Stimulated activated effector memory CD8-positive, alpha-beta T cell treated with anti-CD3 and anti-CD28 coated beads, Interleukin-12 subunit alpha, Interleukin-12 subunit beta, amount 100 ng/mL, for 72 hours (primary cell): ENCODE data around the gene NBPF15.
"Not testable (repeated sequence)": the region's sequence is repeated elsewhere in the genome, so short reads cannot be mapped to it uniquely, and the experiment has no call there.

Experiments
- ATAC-seq: fragments of 150-1000 bp; cut with Tn5 transposase; 2 replicates; pipeline ENCODE4 v1.10.0; 2021
- DNase-seq, 2 donors: peaks; one replicate each; pipeline ENCODE4 v3.0.0; 2021 to 2022; ENCODE audit warnings: low spot score in 2 of 2
- H3K27ac Mint-ChIP-seq: one replicate; pipeline ENCODE4 v1.8.0; 2022; ENCODE audit warnings: mild to moderate bottlenecking, mixed read lengths
- H3K36me3 Mint-ChIP-seq: one replicate; pipeline ENCODE4 v1.8.0; 2022; ENCODE audit warnings: mild to moderate bottlenecking, mixed read lengths
- H3K4me1 Mint-ChIP-seq: one replicate; pipeline ENCODE4 v1.8.0; 2022; ENCODE audit warnings: mixed read lengths
- H3K4me3 Mint-ChIP-seq: one replicate; pipeline ENCODE4 v1.8.0; 2022; ENCODE audit warnings: mild to moderate bottlenecking, mixed read lengths
- H3K9me3 Mint-ChIP-seq: one replicate; pipeline ENCODE4 v1.8.0; 2022; ENCODE audit warnings: mixed read lengths

NBPF15 gene, protein sequence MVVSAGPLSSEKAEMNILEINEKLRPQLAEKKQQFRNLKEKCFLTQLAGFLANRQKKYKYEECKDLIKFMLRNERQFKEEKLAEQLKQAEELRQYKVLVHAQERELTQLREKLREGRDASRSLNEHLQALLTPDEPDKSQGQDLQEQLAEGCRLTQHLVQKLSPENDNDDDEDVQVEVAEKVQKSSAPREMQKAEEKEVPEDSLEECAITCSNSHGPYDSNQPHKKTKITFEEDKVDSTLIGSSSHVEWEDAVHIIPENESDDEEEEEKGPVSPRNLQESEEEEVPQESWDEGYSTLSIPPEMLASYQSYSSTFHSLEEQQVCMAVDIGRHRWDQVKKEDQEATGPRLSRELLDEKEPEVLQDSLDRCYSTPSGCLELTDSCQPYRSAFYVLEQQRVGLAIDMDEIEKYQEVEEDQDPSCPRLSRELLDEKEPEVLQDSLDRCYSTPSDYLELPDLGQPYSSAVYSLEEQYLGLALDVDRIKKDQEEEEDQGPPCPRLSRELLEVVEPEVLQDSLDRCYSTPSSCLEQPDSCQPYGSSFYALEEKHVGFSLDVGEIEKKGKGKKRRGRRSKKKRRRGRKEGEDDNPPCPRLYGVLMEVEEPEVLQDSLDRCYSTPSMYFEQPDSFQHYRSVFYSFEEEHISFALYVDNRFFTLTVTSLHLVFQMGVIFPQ

DNA sequence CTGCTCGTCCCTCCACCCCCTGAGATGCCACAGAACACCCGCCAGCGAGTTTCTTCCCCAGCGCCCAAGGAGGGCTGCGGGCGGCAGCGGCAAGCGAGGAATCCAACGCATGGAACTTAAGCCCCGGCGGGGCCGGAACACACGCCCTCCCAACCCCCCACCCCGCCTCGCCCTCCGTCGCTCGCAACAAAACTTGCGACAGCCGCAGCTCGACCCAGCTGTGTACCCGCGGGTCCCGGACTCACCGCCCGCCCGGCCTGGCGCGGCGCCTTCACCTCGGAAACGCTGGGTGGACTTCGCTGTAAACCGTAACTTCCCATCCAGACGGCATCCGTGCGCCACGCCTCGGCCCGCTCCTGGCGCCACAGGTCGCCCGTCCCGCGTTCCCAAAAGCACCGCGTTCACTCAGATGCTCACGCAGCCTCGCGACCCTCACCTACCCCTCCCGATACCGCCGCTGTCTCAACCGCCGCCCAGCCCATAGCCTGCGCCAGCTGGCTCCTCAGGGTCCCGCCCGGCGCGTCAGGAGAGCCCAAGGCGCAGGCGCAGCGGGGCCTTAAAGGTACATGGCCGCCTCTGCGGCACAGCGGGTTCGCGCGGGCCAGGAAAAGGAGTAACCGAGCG lies at the start of gene NBPF15:
Gene NBPF15, minus strand, starts transcription at position 534 of the 624 bp plus-strand sequence. CDS start 21,666 bp downstream, outside the sequence.
- not testable (repeated sequence) for H3K9me3 Mint-ChIP-seq, H3K4me1 Mint-ChIP-seq, H3K36me3 Mint-ChIP-seq
- peak; percentile 98 for ATAC-seq
- DNase-seq: peak; percentile 50 to 85
- peak within 1 kb of the TSS; percentile 56 for H3K27ac Mint-ChIP-seq
- H3K4me3 Mint-ChIP-seq: peak within 1 kb of the TSS; percentile 84

GRCh38 chr1:144496429-144496828 lies 35.0 kb upstream of the NBPF15 start:
- not testable (repeated sequence) for H3K9me3 Mint-ChIP-seq, DNase-seq, ATAC-seq, H3K27ac Mint-ChIP-seq, H3K4me1 Mint-ChIP-seq, H3K4me3 Mint-ChIP-seq, H3K36me3 Mint-ChIP-seq

- not testable (repeated sequence) for DNase-seq, H3K27ac Mint-ChIP-seq, H3K36me3 Mint-ChIP-seq, H3K9me3 Mint-ChIP-seq, H3K4me1 Mint-ChIP-seq, H3K4me3 Mint-ChIP-seq, ATAC-seq
Measured at GRCh38 chr1:144494130-144494529, 32.7 kb upstream of the NBPF15 start.

DNA sequence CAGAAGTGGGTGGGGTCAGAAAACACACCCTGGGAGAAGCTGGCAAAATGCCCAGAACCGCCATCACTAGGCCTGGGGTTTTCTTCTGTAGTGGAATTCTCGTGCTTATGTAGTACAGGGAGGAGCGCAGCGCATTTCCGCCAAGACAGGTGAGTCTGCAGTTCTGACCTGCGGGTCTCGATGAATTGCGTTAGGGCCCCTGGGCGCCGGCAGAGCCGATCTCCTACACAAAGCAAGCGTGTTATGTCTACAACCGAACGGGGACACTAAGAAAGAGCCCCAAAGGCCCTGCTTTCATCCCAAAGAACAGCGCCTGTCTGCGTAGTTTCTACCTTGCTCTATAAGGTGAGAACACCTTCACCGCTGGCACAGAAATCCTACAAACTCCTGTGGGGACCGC lies 28.9 kb upstream of the NBPF15 start:
- H3K36me3 Mint-ChIP-seq, H3K9me3 Mint-ChIP-seq, ATAC-seq, H3K4me1 Mint-ChIP-seq, H3K27ac Mint-ChIP-seq: not testable (repeated sequence)
- peak overlapping the region; percentile 58 for H3K4me3 Mint-ChIP-seq
- DNase-seq: peak; percentile 5 to 53

DNA sequence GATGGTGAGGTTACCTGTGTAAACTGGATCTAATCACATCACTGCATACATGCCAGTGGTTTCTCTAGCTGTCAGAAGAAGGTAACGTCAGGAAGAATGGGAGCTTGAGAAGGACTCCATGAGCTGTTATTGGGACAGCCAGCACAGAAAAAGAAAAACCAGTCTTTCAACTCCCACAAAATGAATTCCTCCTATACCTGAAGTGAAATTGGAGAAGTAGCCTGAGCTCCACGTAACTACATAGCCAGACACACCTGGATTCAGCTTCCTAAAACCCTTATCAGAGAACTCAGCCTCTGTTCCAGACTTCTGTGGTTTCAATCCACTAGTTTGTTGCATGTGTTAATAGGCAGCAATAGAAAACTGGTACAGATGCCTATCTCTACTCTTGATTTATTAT lies 25.5 kb upstream of the NBPF15 start:
- ATAC-seq, DNase-seq, H3K36me3 Mint-ChIP-seq, H3K9me3 Mint-ChIP-seq, H3K4me1 Mint-ChIP-seq, H3K4me3 Mint-ChIP-seq, H3K27ac Mint-ChIP-seq: not testable (repeated sequence)

GRCh38 chr1:144485048-144485993 lies 23.9 kb upstream of the NBPF15 start:
- not testable (repeated sequence) for H3K4me3 Mint-ChIP-seq, H3K27ac Mint-ChIP-seq, ATAC-seq, DNase-seq, H3K9me3 Mint-ChIP-seq, H3K4me1 Mint-ChIP-seq, H3K36me3 Mint-ChIP-seq

DNA sequence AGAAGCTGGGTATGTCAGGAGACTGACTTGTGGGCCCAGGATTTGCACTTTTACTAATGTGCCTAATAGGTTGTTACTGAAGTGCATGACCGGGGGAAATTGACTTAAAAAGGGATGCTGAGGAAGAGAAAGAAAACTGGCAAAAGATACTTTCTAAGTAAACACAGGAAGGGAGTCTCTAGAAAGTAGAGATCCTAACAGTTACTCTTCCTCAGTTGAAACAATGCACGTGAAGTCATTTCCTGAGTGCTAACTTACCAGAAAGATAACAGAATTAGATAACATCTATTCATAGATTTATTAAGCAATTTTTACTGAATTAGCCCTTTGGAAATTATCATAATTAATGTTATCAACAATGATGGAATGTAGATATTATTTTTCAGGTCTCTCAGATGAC lies 12.4 kb upstream of the NBPF15 start:
- H3K27ac Mint-ChIP-seq, H3K4me1 Mint-ChIP-seq, ATAC-seq, H3K36me3 Mint-ChIP-seq, H3K9me3 Mint-ChIP-seq, H3K4me3 Mint-ChIP-seq, DNase-seq: not testable (repeated sequence)

DNA sequence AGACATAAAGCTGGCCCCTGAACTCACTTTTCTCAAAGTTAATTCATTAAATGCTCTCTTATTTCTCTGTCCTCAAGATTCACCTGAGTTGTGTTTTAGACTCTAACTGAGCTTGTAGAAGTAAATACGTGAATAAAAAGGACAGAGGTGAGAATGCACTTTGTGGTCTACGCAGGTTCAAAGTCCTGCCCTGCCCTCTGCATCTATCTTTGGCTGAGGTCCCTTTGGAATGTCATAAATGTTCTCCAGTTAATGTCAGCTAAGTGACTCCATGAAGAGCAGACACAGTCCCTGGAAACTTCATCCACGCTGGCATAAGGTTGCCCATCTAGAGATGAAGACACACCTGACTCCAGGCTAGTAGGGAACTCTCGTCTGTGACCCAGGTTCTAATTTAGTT lies 10.0 kb upstream of the NBPF15 start:
- not testable (repeated sequence) for ATAC-seq, H3K36me3 Mint-ChIP-seq

DNA sequence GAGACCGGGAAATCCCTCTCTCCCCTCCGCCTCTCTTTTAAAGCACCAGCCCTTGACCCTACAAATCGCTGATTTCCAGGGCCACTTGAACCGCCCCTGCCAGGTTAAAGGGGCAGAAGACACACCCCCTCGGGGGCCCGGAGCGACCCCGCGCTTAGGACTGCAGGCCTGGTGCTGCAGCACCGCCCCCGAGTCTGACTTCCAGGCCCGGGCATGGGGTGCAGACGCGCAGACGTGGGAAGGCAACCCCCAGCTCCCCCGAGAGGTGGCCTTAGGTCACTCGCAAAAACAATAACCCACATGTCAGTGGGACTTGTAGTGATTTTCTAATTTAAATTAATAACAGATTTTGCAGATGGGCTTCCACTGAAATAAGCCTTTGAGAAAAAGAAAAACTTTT lies 309 bp upstream of the NBPF15 start:
- not testable (repeated sequence) for H3K9me3 Mint-ChIP-seq, H3K36me3 Mint-ChIP-seq, ATAC-seq, H3K4me1 Mint-ChIP-seq, DNase-seq
- peak overlapping the region; percentile 56 for H3K27ac Mint-ChIP-seq
- H3K4me3 Mint-ChIP-seq: peak overlapping the region; percentile 84

More for the DNA sequence above, 10.0 kb upstream of the NBPF15 start:
- H3K4me3 Mint-ChIP-seq, H3K9me3 Mint-ChIP-seq, H3K4me1 Mint-ChIP-seq, H3K27ac Mint-ChIP-seq, DNase-seq: not testable (repeated sequence)

DNA sequence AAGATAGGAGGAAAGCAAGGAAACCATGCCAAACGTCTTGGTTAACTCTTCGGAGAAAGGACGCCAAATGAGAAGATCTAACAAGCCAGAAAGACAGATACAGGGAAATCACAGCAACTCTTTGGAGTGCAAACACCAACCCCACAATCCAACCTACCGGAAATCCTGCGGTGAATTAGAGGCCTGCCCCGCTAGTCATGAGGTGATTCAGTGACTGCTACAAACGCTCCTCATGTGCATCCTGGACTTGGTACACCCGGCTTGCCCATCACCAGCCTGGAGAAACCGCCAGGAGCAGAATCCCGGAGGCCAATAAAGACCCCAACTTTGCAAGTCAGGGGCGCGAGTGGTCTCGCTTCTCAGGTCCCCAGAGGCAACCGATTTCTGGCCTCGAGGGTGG lies 783 bp downstream of the NBPF15 start:
- DNase-seq, H3K27ac Mint-ChIP-seq, H3K4me1 Mint-ChIP-seq, H3K36me3 Mint-ChIP-seq, H3K9me3 Mint-ChIP-seq: not testable (repeated sequence)
- ATAC-seq: peak; percentile 80
- H3K4me3 Mint-ChIP-seq: peak overlapping the region; percentile 84

DNA sequence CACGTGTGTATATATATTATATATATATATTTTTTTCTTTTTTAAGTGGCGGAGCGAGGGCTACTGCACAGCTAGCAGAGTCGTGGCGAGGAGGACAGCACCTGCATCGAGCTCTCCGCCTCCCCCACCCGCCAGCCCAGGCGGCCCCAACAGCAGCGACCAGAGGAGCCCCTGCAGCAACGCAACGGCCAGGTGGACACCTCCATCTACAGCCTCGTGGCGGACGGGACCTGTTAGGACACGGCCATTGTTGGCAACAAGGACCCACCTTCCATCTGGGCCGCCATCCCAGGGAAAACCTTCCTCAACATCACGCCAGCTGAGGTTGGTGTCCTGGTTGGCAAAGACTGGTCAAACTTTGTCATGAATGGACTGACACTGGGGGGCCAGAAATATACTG lies 19.1 kb downstream of the NBPF15 start:
- H3K9me3 Mint-ChIP-seq, H3K4me1 Mint-ChIP-seq, DNase-seq, H3K4me3 Mint-ChIP-seq, H3K27ac Mint-ChIP-seq, ATAC-seq, H3K36me3 Mint-ChIP-seq: not testable (repeated sequence)

DNA sequence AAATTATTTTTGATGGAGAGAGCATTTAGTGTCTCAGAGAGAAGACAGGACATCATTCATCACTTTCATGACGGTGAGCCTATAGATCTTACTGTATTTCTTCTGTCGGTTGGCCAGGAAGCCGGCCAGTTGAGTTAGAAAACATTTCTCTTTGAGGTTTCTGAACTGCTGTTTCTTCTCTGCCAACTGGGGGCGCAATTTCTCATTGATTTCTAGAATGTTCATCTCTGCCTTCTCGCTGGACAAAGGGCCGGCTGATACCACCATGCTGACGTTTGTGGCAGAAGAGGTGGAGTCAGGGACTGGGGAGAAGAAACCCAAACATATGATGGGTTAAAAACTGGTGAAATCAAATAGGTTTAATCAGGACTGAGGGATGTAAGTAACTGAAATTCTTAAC lies 21.7 kb downstream of the NBPF15 start:
- not testable (repeated sequence) for H3K4me3 Mint-ChIP-seq, DNase-seq, H3K9me3 Mint-ChIP-seq, H3K4me1 Mint-ChIP-seq, H3K27ac Mint-ChIP-seq, ATAC-seq, H3K36me3 Mint-ChIP-seq

DNA sequence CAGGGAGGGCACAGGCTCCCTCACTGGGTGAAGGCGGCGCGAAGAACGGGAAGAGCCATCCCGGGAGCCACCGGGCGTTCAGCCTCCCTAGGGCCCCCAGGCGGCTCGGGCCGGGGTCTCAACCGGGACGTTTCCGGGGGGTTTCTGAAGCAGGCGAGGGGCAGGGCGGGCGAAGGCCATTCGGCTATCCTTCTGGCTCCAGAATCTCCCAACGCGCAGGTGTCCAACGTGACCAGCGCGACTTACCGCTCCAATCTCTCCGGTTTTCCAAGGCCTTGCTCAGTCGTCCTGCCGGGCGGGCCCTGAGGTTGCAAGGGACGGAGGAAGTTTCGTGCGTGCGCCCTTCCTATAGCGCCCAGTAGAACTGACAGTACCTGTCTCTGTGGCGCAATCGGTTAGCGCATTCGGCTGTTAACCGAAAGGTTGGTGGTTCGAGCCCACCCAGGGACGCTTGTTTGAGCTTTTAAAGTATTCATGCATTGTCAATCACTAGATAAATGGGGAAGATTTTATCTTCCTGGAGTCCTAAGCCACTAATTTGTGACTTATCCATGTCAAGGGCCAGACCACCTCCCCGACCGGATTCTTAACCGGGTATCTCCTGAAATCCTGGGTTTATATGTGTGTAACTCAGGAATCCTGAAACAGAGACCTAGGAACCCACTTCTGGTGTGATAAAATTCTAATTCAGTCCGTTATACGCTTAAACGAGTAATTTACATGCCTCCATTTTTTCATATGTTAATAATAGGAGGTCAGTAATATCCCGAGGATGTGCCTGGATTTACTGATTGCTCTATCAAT lies 42.4 kb downstream of the NBPF15 start:
- peaks cover 21% of the 10 kb centered on the region for H3K36me3 Mint-ChIP-seq
- H3K9me3 Mint-ChIP-seq, H3K4me1 Mint-ChIP-seq, ATAC-seq: not testable (repeated sequence)
- peak overlapping the region; percentile 95 for H3K27ac Mint-ChIP-seq
- H3K4me3 Mint-ChIP-seq: peak overlapping the region; percentile 71
- DNase-seq: peak; percentile 53 to 86

- ATAC-seq: peak; percentile 42
- Mint-ChIP-seq H3K4me1 (peaks cover 18% of the 10 kb centered on the region), H3K4me3 (peak overlapping the region; percentile 89), H3K27ac (peak overlapping the region; percentile 100), H3K36me3 (peaks cover 18% of the 10 kb centered on the region)
- DNase-seq, H3K9me3 Mint-ChIP-seq: not testable (repeated sequence)
Measured at GRCh38 chr1:144413404-144414118, 47.9 kb downstream of the NBPF15 start.
